RCC 7860 (cell line): Measurements from ENCODE around the gene TFAP2C.

Source experiments
- DNase-seq: peaks from one replicate; pipeline ENCODE4 v3.0.0-alpha.2; 2015; ENCODE audit warnings: low spot score
- FAIRE-seq: peaks from 2 replicates; lab custom pipeline; 2012; peaks lifted over from hg19 to GRCh38; lab: Jason Lieb, UNC

Gene TFAP2C

DNA sequence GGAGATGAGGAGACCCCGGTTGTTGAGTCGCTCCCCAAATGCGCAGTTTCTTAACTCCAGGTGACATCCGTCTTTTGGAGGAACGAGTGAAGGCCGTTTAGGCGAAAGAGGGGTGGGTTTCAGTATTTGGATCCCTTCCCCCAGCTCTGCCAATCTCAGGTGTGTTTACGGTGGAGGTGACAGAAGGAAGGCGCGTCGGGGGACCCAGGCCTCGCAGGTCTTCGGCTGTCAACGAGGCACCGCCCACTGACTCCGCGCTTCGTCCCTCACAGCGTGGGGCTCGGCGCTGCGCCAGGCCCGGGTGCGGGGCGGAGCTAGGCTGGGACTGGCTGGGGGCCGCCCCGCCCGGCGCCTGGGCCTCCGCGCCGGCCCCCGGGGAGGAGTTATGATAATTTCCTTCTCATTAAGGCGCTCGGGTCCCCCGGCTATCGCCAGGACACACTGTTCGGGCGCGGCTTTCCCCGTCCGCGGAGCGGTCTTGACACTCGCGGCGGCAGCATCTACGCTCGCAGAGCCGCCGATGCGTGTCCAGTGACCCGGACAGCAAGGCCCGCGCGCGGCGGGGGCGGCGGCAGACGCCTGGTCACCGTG, at the start of gene TFAP2C:
TFAP2C (plus strand) TSS at position 434 of the 591 bp plus-strand sequence. CDS start 239 bp downstream, outside the sequence.
- FAIRE-seq, result no peak
- DNase-seq, result no peak

GRCh38 chr20:56580226-56580625, 48.9 kb upstream of the TFAP2C start:
- no peak for FAIRE-seq
- no peak for DNase-seq

DNA sequence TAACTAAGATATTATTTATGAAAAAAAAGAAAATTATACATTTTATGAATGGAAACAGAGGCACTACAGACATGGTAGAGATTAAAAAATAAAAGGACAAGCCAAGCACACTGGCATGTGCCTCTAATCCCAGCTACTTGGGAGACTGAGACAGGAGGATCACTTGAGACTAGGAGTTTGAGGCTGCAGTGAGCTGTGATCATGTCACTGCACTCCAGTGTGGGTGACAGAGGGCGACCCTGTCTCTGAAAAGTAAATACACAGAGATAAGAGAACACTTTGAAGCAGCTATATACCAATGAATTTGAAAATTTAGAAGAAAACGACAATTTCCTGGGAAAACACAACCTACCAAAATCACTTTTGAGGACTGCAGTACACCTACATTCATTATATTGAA, 47.4 kb upstream of the TFAP2C start:
- FAIRE-seq (no peak), DNase-seq (no peak)

GRCh38 chr20:56582542-56582941, 46.6 kb upstream of the TFAP2C start:
- FAIRE-seq (no peak), DNase-seq (no peak)

DNA sequence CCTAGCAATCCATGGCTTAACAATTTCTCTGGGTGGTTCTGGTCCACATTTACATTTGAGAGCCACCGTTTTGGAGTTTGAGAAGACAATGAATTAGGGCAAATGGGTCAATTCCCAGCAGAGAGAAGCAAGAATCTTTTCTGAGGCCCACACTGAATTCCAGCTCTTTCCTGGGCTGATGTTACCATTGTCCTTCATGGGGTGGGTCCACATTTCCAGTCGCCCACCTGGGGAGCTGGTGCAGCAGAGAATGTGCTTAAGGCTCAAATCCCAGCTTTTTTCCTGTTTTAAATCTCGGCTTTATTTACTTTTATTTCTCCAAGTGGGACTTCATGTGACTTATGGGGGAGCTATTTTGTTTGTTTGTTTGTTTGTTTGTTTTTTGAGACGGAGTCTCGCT, 44.2 kb upstream of the TFAP2C start:
- DNase-seq (no peak), FAIRE-seq (no peak)

DNA sequence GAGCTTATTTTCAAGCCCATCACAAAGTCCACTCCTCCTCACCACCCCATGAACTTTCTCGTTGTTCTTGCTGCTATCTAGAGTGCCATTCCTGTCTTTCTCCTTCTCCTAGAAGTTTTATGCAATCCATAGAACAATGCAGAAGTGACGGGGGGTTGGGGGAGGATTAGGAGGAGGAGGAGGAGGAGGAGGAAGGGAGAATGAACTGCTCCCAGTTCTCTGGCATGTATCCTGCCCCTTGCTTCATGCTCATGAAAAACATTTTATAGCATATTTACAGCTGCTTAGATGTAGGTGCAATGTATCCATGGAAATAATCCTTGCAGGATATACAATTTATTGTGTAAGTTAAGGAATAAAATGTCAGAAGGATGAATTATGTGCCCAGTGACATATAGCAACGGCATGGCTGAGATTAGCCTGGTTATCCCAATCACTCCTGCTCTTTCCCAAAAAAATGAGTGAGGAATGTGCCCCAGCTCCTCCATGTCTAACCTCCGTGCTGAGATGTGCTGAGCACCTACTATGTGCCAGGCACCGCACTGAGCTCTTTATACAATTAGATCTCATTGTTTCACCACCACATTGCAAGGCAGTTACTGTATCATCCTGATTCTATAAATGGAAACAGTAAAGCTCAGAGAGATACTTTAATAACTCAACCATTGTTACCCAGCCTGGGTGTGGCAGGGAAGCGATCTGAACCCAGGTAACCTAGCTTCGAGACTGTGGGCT, 41.6 kb upstream of the TFAP2C start:
- no peak for FAIRE-seq
- DNase-seq, result no peak

DNA sequence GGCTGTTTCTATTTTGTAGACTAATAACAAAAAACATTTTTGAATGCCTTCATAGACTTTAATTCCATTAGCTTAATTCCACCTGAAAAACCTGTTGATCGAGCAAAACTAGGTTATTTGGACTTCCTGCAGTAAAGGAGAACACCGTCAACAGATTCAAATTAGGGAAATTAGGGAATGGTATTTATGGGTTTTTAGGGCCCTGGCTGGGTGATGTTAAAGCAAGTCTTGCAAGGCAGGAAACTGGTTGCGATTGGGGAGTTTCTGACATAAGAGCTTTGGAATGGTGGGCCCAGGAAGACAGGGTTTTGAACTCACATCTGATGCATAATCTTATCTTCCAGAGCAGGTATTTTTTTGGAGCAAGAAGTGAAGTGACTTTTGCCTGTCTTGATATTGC, 40.1 kb upstream of the TFAP2C start:
- FAIRE-seq (no peak), DNase-seq (no peak)

- DNase-seq (no peak), FAIRE-seq (no peak)
These were observed 39.5 kb upstream of the TFAP2C start for GRCh38 chr20:56589633-56590032.

DNA sequence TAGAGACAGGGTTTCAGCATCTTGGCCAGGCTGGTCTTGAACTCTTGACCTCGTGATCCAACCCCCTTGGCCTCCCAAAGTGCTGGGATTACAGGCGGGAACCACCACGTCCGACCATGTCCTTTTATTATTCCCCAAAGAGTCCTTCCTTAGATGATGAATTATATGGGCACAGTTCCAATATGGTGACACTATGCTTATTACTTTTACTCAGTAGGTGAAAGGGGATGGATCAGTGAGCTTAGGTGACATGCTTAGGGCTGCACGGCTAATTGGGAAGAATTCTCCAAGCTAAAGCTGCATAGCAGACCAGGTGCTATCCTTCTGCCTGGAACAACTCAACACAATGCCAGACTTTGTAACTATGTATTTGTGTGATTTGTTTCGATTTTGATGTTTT, 38.2 kb upstream of the TFAP2C start:
- no peak for DNase-seq
- no peak for FAIRE-seq

DNA sequence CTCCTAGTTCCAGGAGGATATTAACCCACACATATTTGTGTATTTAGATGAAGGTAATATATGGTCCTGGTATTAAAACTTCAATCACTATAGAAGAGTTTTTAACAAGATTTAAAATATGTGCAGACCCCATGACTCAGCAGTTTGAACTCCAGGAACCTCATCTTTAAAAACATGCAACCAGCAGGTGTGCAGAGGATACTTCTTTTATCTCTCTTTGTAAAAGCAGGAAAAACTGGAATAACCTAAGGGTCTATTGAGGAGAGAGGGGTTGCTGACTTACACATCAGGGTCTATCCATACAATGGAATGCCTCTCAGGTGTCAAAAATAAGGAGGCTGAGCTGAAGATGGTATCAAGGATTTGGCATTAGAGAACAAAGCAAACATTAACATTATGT, 36.9 kb upstream of the TFAP2C start:
- FAIRE-seq (no peak), DNase-seq (no peak)

GRCh38 chr20:56592817-56593216, 36.3 kb upstream of the TFAP2C start:
- DNase-seq (no peak), FAIRE-seq (no peak)

- DNase-seq (no peak), FAIRE-seq (no peak)
These were observed 33.2 kb upstream of the TFAP2C start for GRCh38 chr20:56595746-56596475.

- DNase-seq, result no peak
- FAIRE-seq, result no peak
These were observed 27.9 kb upstream of the TFAP2C start for GRCh38 chr20:56601166-56601565.

DNA sequence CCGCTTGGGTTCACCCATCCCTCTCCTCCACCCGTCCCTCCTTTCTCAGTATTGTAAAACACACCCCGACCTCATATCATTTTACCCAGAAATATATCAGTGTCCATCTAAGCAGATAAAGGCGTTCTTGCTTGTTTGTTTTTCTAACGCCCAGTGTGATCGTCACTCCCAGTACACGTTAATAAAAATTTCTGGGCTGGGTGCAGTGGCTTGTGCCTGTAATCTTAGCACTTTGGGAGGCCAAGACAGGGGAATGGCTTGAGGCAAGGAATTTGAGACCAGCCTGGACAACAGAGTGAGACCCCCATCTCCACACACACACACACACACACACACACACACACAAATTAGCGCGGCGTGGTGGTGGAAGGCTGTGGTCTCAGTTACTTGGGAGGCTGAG, 24.4 kb upstream of the TFAP2C start:
- FAIRE-seq (no peak), DNase-seq (no peak)

DNA sequence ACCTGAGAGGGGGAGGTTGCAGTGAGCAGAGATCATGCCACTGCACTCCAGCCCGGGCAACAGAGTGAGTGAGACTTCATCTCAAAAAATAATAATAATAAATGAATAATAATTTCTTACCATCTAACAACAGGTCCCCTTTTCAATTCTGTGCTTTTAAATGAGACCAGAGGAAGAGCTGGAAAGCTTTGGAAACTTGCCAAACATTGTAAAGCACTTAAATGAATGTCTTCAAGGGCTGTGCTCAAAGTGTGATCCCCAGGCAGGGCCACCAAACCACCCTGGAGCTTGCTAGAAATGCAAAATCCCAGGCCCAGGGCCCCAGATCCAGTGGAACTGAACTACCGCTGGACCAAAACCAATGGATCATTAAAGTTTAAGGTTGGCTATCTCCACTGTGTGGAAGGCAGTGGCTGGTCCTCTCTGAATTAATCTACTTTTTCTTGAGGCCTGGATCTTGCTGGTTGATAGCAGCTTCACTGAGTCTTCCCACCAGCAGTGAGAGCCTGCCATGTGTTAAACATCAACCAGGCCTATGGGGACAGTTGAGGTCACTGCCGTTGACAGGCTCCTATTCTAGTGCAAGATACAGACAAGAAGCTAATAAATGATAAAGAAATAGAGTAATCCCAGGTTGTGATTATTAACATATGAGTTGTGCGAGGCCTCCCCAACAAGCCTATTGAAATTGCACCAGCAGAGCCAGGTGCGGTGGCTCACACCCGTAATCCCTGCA, 23.7 kb upstream of the TFAP2C start:
- FAIRE-seq (no peak), DNase-seq (no peak)

- no peak for FAIRE-seq
- DNase-seq, result no peak
These were observed 22.7 kb upstream of the TFAP2C start for GRCh38 chr20:56606174-56606945.

DNA sequence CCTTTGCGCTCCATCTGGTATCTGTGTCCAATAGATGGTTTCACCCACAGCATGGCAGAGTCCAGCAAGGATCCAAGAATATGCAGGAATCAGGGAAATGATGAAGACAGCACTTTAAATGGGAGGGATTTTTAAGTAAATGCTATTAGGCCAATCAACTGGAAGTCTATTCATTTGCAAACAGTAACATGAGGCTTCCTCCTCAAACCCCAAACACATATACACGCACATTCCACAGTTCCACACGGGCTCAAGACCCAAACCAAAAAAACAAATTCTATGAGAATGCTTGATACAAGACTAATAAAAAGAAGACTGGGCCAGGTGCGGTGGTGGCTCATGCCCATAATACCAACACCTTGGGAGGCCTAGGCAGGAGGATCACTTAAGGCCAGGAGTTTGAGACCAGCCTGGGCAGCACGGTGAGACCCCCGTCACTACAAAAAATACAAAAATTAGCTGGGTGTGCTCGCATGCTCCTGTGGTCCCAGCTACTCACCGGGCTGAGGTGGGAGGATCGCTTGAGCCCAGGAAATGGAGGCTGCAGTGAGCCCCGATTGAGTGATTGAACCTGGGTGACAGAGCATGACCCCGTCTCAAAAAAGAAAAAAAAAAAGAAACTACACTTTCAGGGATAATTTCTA, 21.9 kb upstream of the TFAP2C start:
- no peak for FAIRE-seq
- DNase-seq, result no peak

- DNase-seq, result no peak
These were observed 20.7 kb upstream of the TFAP2C start for GRCh38 chr20:56608376-56608775.

GRCh38 chr20:56609321-56609720, 19.8 kb upstream of the TFAP2C start:
- FAIRE-seq (no peak), DNase-seq (no peak)

More at GRCh38 chr20:56608376-56608775, 20.7 kb upstream of the TFAP2C start:
- no peak for FAIRE-seq

DNA sequence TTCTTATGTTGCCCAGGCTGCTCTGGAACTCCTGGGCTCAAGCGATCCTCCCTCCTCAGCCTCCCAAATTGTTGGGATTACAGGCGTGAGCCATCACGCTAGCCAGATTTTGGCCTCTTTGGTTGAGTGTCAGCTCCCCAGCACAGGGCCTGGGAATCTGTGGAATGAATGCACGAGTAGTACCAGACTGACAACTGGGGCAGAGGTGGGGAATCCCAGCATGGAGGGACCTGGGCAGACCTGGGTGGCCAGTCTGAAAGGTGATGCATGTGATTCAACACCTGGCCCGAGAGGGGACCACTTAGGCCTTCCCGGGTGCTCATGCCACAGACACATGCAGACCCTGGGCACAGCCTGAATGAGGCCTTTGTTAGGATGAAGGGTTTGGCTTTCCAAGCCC, 19.0 kb upstream of the TFAP2C start:
- DNase-seq (no peak), FAIRE-seq (no peak)
